ENCODE measurements around the gene BLCAP.

- no peak for TF ChIP-seq POLR2A (IDR thresholded peaks at IDR 0.05)
- no peak for TF ChIP-seq CTCF (IDR thresholded peaks at IDR 0.05)
Observed at GRCh38 chr20:37516811-37517750, 10.6 kb downstream of the BLCAP start.
